ENCODE data around the gene PARP3.

GRCh38 chr3:51958603-51959521 lies 16.7 kb downstream of the PARP3 start:
- TF ChIP-seq POLR2A (IDR thresholded peaks at IDR 0.05): no peak
- TF ChIP-seq CTCF (IDR thresholded peaks at IDR 0.05 in 4 of 5, conservative IDR thresholded peaks at IDR 0.05 in 1 of 5): no peak

Data from gastrocnemius medialis (tissue), 4 donors.